AG04450 (cell line): Measurements from ENCODE around the gene TJAP1. TPM values are rescaled to one million over a fixed set of nuclear protein-coding genes. Genes with fewer than 3 reads are reported as not detected.

Experiments used
- CTCF ChIA-PET: fragments of 300-600, 350-600 bp; formaldehyde crosslinking; extraction: SDS; loops from one replicate; lab custom pipeline; 2022; ENCODE audit warnings: antibody characterized with exemption, inconsistent platforms; lab: Charles Lee
- POLR2A ChIA-PET: fragments of 350-600 bp; formaldehyde crosslinking; extraction: SDS; loops from one replicate; lab custom pipeline; 2021; ENCODE audit warnings: antibody characterized with exemption, inconsistent platforms; lab: Yijun Ruan, JAX
- DNase-seq: peaks from one replicate; pipeline ENCODE4 v3.0.0-alpha.2; 2011; ENCODE audit warnings: low read depth, low spot score
- H3K27ac ChIP-seq: one replicate; pipeline ENCODE4 v1.5.1; 2012; ENCODE audit warnings: low read depth, low read length, control low read depth
- H3K27me3 ChIP-seq: one replicate; pipeline ENCODE4 v1.6.0; 2012; ENCODE audit warnings: low read length; ENCODE audit not compliant: control insufficient read depth, insufficient read depth
- H3K4me3 ChIP-seq: 2 replicates; pipeline ENCODE4 v1.5.1; 2011; ENCODE audit warnings: mild to moderate bottlenecking, low read depth, low read length, control low read depth
- H3K9me3 ChIP-seq: 2 replicates; pipeline ENCODE4 v1.5.1; 2012; ENCODE audit warnings: low read length; ENCODE audit not compliant: control insufficient read depth, insufficient read depth
- CTCF ChIP-seq: IDR thresholded peaks from 2 replicates; pipeline ENCODE4 v1.5.1; 2011; ENCODE audit warnings: low read depth, low read length, control low read depth, inconsistent platforms
- polyA plus RNA-seq: library from polyadenylated mRNA; depleted of rRNA; stranded (reverse); fragments of >200 nt; gene quantifications from 2 replicates; pipeline ENCODE4 v1.2.3, GENCODE V29; 2011

The TJAP1 gene
- polyA plus RNA-seq, 1 experiment, result 20.4 TPM

- TF ChIP-seq CTCF, result no peak
- CTCF ChIA-PET, result no interaction called here
Observed at GRCh38 chr6:43520097-43520496, 42.7 kb downstream of the TJAP1 start.

GRCh38 chr6:43521836-43522235, 44.5 kb downstream of the TJAP1 start:
- peak overlapping the region; percentile 3 for H3K27ac ChIP-seq
- no peak for DNase-seq
- no peaks in the 10 kb centered on the region for H3K27me3 ChIP-seq
- H3K4me3 ChIP-seq, result no peak overlapping the region
- no peak for TF ChIP-seq CTCF
- ChIA-PET CTCF (no interaction called here), POLR2A (no interaction called here)
- no peaks in the 10 kb centered on the region for H3K9me3 ChIP-seq

More at GRCh38 chr6:43520097-43520496, 42.7 kb downstream of the TJAP1 start:
- H3K9me3 ChIP-seq, result peaks cover 2% of the 10 kb centered on the region; the same call in 1 of the 2 replicates
- H3K4me3 ChIP-seq, result no peak overlapping the region
- no peaks in the 10 kb centered on the region for H3K27me3 ChIP-seq
- DNase-seq, result no peak
- POLR2A ChIA-PET, result interaction anchor here (1.1 kb wide), 1 partner anchor 305 kb away, joined by 3 read pairs; no protein-coding TSS in a partner anchor
- H3K27ac ChIP-seq, result no peak overlapping the region

GRCh38 chr6:43522547-43523261, 45.3 kb downstream of the TJAP1 start:
- POLR2A ChIA-PET, result no interaction called here
- CTCF ChIA-PET, result no interaction called here
- Histone ChIP-seq H3K9me3 (no peaks in the 10 kb centered on the region), H3K4me3 (no peak overlapping the region), H3K27me3 (no peaks in the 10 kb centered on the region), H3K27ac (peak overlapping the region; percentile 23)
- DNase-seq, result no peak
- TF ChIP-seq CTCF, result no peak

GRCh38 chr6:43523284-43523683, 45.9 kb downstream of the TJAP1 start:
- Histone ChIP-seq H3K27me3 (no peaks in the 10 kb centered on the region), H3K4me3 (no peak overlapping the region), H3K9me3 (no peaks in the 10 kb centered on the region), H3K27ac (no peak overlapping the region)
- ChIA-PET CTCF (no interaction called here), POLR2A (no interaction called here)
- no peak for DNase-seq
- TF ChIP-seq CTCF, result no peak

- Histone ChIP-seq H3K27ac (peak overlapping the region; percentile 21), H3K4me3 (no peak overlapping the region), H3K9me3 (no peaks in the 10 kb centered on the region), H3K27me3 (no peaks in the 10 kb centered on the region)
- no peak for TF ChIP-seq CTCF
- no peak for DNase-seq
- ChIA-PET CTCF (no interaction called here), POLR2A (no interaction called here)
Observed at GRCh38 chr6:43524483-43524961, 47.2 kb downstream of the TJAP1 start.
